Neural progenitor cell (in vitro differentiated cells): Measurements from ENCODE around the gene THSD1. TPM values are rescaled to one million over a fixed set of nuclear protein-coding genes. Genes with fewer than 3 reads are reported as not detected.
A peak's percentile ranks its signal among the peaks of the same experiment; 100 is the strongest.

Experiments
- DNase-seq: peaks from one replicate; pipeline ENCODE4 v3.0.0-alpha.2; 2016; ENCODE audit warnings: low spot score
- H2AFZ ChIP-seq: fragments of 200-600 bp; sonication (generic); replicated peaks from 2 replicates; pipeline ENCODE4 v1.6.1; 2016; ENCODE audit warnings: antibody characterized with exemption
- H3F3A ChIP-seq: fragments of 200-600 bp; sonication (generic); 2 replicates; pipeline ENCODE4 v1.6.1; 2016; ENCODE audit warnings: antibody characterized with exemption, low read depth
- H3K27ac ChIP-seq: fragments of 200-600 bp; sonication (generic); 2 replicates; pipeline ENCODE4 v1.5.1; 2016; ENCODE audit warnings: mild to moderate bottlenecking
- H3K27me3 ChIP-seq: fragments of 200-600 bp; sonication (generic); 2 replicates; pipeline ENCODE4 v1.6.1; 2016; ENCODE audit warnings: mild to moderate bottlenecking, moderate library complexity
- H3K36me3 ChIP-seq: fragments of 200-600 bp; sonication (generic); 2 replicates; pipeline ENCODE4 v1.5.1; 2016
- H3K4me1 ChIP-seq: fragments of 200-600 bp; sonication (generic); 2 replicates; pipeline ENCODE4 v1.6.1; 2016; ENCODE audit warnings: mixed run types
- H3K4me2 ChIP-seq: fragments of 200-600 bp; sonication (generic); 2 replicates; pipeline ENCODE4 v1.6.1; 2016
- H3K4me3 ChIP-seq: fragments of 200-600 bp; sonication (generic); 2 replicates; pipeline ENCODE4 v1.5.1; 2016
- H3K79me2 ChIP-seq: fragments of 200-600 bp; sonication (generic); 2 replicates; pipeline ENCODE4 v1.6.1; 2016; ENCODE audit warnings: low read depth
- H3K9ac ChIP-seq: fragments of 200-600 bp; sonication (generic); 2 replicates; pipeline ENCODE4 v1.6.1; 2016
- H3K9me3 ChIP-seq: fragments of 200-600 bp; sonication (generic); 2 replicates; pipeline ENCODE4 v1.5.1; 2016; ENCODE audit warnings: low read depth
- H4K20me1 ChIP-seq: fragments of 200-600 bp; sonication (generic); 2 replicates; pipeline ENCODE4 v1.6.1; 2016; ENCODE audit warnings: low read depth
- H3K27ac Mint-ChIP-seq: 3 replicates; pipeline ENCODE4 v1.8.0; 2021; ENCODE audit warnings: mixed read lengths
- H3K27me3 Mint-ChIP-seq: 2 replicates; pipeline ENCODE4 v1.8.0; 2022; ENCODE audit warnings: low read depth, mild to moderate bottlenecking, inconsistent platforms, moderate library complexity, mixed read lengths; ENCODE audit not compliant: insufficient read depth
- H3K36me3 Mint-ChIP-seq: 3 replicates; pipeline ENCODE4 v1.8.0; 2021; ENCODE audit warnings: mixed read lengths
- H3K4me1 Mint-ChIP-seq: 3 replicates; pipeline ENCODE4 v1.8.0; 2021; ENCODE audit warnings: mixed read lengths
- H3K4me3 Mint-ChIP-seq: 3 replicates; pipeline ENCODE4 v1.8.0; 2021; ENCODE audit warnings: mild to moderate bottlenecking, moderate library complexity, mixed read lengths
- H3K9me3 Mint-ChIP-seq: 3 replicates; pipeline ENCODE4 v1.8.0; 2020; ENCODE audit warnings: mixed read lengths
- EZH2 ChIP-seq: fragments of 200-600 bp; sonication (generic); IDR thresholded peaks from 2 replicates; pipeline ENCODE4 v1.6.1; 2017; ENCODE audit warnings: antibody characterized with exemption, mild to moderate bottlenecking, moderate library complexity
- EZH2phosphoT487 ChIP-seq: fragments of 200-600 bp; sonication (generic); IDR thresholded peaks from 2 replicates; pipeline ENCODE4 v1.6.1; 2017; ENCODE audit warnings: antibody characterized with exemption
- total RNA-seq: library from RNA; depleted of rRNA; stranded (reverse); fragments of >200 nt; gene quantifications from 2 replicates; pipeline ENCODE4 v1.2.3, GENCODE V29; 2015; ENCODE audit warnings: low replicate concordance
- TF ChIP-seq, protein P1 (sequence below): fragments of 200-600 bp; sonication (generic); IDR thresholded peaks from 2 replicates; pipeline ENCODE4 v1.5.1; 2017; ENCODE audit warnings: antibody characterized with exemption, mild to moderate bottlenecking

THSD1 gene, protein sequence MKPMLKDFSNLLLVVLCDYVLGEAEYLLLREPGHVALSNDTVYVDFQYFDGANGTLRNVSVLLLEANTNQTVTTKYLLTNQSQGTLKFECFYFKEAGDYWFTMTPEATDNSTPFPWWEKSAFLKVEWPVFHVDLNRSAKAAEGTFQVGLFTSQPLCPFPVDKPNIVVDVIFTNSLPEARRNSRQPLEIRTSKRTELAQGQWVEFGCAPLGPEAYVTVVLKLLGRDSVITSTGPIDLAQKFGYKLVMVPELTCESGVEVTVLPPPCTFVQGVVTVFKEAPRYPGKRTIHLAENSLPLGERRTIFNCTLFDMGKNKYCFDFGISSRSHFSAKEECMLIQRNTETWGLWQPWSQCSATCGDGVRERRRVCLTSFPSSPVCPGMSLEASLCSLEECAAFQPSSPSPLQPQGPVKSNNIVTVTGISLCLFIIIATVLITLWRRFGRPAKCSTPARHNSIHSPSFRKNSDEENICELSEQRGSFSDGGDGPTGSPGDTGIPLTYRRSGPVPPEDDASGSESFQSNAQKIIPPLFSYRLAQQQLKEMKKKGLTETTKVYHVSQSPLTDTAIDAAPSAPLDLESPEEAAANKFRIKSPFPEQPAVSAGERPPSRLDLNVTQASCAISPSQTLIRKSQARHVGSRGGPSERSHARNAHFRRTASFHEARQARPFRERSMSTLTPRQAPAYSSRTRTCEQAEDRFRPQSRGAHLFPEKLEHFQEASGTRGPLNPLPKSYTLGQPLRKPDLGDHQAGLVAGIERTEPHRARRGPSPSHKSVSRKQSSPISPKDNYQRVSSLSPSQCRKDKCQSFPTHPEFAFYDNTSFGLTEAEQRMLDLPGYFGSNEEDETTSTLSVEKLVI
- total RNA-seq = 0.45 and 0.74 TPM in 2 replicates

GRCh38 chr13:52405767-52406494, at the start of gene THSD1:
TSS of gene THSD1 (minus strand) at chr13:52406172. CDS start at chr13:52402600, 3,572 bp downstream.
- H3F3A ChIP-seq = peaks cover 4% of the 10 kb centered on the region
- Mint-ChIP-seq H3K27ac (no peak within 1 kb of the TSS), H3K4me1 (no peaks in the 10 kb centered on the region), H3K4me3 (peak within 1 kb of the TSS; percentile 84), H3K27me3 (peaks cover 17% of the 10 kb centered on the region), H3K9me3 (no peaks in the 10 kb centered on the region), H3K36me3 (peaks cover 15% of the 10 kb centered on the region)
- peak within 1 kb of the TSS; percentile 79 for H3K4me2 ChIP-seq
- TF ChIP-seq, protein P1, sequence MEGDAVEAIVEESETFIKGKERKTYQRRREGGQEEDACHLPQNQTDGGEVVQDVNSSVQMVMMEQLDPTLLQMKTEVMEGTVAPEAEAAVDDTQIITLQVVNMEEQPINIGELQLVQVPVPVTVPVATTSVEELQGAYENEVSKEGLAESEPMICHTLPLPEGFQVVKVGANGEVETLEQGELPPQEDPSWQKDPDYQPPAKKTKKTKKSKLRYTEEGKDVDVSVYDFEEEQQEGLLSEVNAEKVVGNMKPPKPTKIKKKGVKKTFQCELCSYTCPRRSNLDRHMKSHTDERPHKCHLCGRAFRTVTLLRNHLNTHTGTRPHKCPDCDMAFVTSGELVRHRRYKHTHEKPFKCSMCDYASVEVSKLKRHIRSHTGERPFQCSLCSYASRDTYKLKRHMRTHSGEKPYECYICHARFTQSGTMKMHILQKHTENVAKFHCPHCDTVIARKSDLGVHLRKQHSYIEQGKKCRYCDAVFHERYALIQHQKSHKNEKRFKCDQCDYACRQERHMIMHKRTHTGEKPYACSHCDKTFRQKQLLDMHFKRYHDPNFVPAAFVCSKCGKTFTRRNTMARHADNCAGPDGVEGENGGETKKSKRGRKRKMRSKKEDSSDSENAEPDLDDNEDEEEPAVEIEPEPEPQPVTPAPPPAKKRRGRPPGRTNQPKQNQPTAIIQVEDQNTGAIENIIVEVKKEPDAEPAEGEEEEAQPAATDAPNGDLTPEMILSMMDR = no peak
- TF ChIP-seq EZH2 = peak; percentile 82
- peak; percentile 46 for TF ChIP-seq EZH2phosphoT487
- peak within 1 kb of the TSS; percentile 54 for H3K4me3 ChIP-seq
- H3K9me3 ChIP-seq = no peaks in the 10 kb centered on the region
- peak; percentile 62 for DNase-seq
- no peaks in the 10 kb centered on the region for H3K79me2 ChIP-seq
- no peaks in the 10 kb centered on the region for H4K20me1 ChIP-seq
- no peaks in the 10 kb centered on the region for H3K36me3 ChIP-seq
- peaks cover 50% of the 10 kb centered on the region for H3K27me3 ChIP-seq
- no peak within 1 kb of the TSS for H3K9ac ChIP-seq
- H2AFZ ChIP-seq = peak within 1 kb of the TSS; percentile 77
- no peak within 1 kb of the TSS for H3K27ac ChIP-seq
- peaks cover 3% of the 10 kb centered on the region for H3K4me1 ChIP-seq

GRCh38 chr13:52455677-52456041, 49.7 kb upstream of the THSD1 start:
- H3K36me3 Mint-ChIP-seq = peaks cover 19% of the 10 kb centered on the region
- H4K20me1 ChIP-seq = peaks cover 46% of the 10 kb centered on the region
- no peaks in the 10 kb centered on the region for H3K9me3 ChIP-seq
- peak overlapping the region; percentile 93 for H3K4me3 Mint-ChIP-seq
- peak overlapping the region; percentile 95 for H3K4me2 ChIP-seq
- no peak overlapping the region for H3K27ac Mint-ChIP-seq
- H3K27me3 ChIP-seq = no peaks in the 10 kb centered on the region
- H3K4me3 ChIP-seq = peak overlapping the region; percentile 89
- peak overlapping the region; percentile 61 for H3K27ac ChIP-seq
- peak overlapping the region; percentile 48 for H3K9ac ChIP-seq
- peak overlapping the region; percentile 87 for H2AFZ ChIP-seq
- H3K79me2 ChIP-seq = peaks cover 53% of the 10 kb centered on the region
- H3K4me1 Mint-ChIP-seq = peaks cover 42% of the 10 kb centered on the region
- peaks cover 2% of the 10 kb centered on the region for H3K27me3 Mint-ChIP-seq
- no peaks in the 10 kb centered on the region for H3K9me3 Mint-ChIP-seq
- peaks cover 7% of the 10 kb centered on the region for H3F3A ChIP-seq
- peaks cover 34% of the 10 kb centered on the region for H3K4me1 ChIP-seq
- TF ChIP-seq, protein P1 = no peak
- no peak for TF ChIP-seq EZH2
- TF ChIP-seq EZH2phosphoT487 = no peak
- peak; percentile 96 for DNase-seq
- H3K36me3 ChIP-seq = peaks cover 8% of the 10 kb centered on the region

DNA sequence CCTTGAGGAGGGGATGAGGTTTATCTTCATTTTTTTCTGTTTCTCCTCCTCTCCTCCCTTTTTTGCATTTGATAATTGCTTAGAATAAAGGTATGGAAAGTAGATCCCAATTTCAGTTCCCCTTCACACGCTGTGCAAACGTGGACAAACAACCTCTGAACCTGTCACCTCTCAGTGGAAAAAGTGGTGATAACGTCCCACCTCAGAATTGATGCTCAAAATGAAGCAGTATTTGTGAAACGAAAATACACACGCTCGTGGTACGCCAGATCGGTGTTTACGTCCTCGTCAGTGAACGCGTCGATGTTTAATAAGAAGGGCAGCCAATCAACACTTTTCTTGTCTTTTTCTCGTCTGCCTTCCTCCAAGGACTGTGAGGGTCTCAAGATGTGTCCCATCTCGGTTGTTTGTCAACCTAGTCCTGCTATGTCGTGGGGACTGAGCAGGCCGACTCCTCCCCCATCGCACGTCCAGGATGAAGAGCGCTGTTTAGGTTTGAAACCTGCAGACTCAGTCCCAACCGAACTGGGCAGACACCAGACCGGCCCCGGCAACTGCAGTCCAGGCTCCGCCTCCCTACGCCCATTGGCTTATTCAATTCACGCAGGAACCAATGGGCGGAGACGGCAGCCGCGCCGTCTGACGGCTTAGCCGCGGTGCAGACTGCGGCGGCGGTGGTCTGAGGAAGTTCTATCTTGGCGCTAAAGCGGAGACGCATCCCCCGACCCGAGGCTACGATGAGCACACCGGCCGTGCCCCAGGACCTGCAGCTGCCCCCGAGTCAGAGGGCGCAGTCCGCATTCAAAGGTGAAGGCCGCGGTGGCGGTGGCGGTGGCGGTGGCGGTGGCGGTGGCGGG, 49.1 kb upstream of the THSD1 start, which contains the start of gene CKAP2:
TSS of gene CKAP2 (plus strand) at position 659 of the 857 bp plus-strand sequence. CDS start at position 738, 79 bp downstream.
- Mint-ChIP-seq H3K27me3 (peaks cover 2% of the 10 kb centered on the region), H3K4me1 (peaks cover 41% of the 10 kb centered on the region), H3K36me3 (peaks cover 17% of the 10 kb centered on the region), H3K27ac (peak within 1 kb of the TSS; percentile 79), H3K4me3 (peak within 1 kb of the TSS; percentile 93), H3K9me3 (no peaks in the 10 kb centered on the region)
- peaks cover 7% of the 10 kb centered on the region for H3F3A ChIP-seq
- H3K36me3 ChIP-seq = peaks cover 8% of the 10 kb centered on the region
- peaks cover 47% of the 10 kb centered on the region for H3K79me2 ChIP-seq
- peak within 1 kb of the TSS; percentile 95 for H3K4me2 ChIP-seq
- peak; percentile 98 for DNase-seq
- H3K4me1 ChIP-seq = peaks cover 34% of the 10 kb centered on the region
- peaks cover 42% of the 10 kb centered on the region for H4K20me1 ChIP-seq
- peak within 1 kb of the TSS; percentile 89 for H3K4me3 ChIP-seq
- no peaks in the 10 kb centered on the region for H3K27me3 ChIP-seq
- H3K27ac ChIP-seq = peak within 1 kb of the TSS; percentile 61
- H2AFZ ChIP-seq = peak within 1 kb of the TSS; percentile 87
- TF ChIP-seq EZH2 (no peak), EZH2phosphoT487 (no peak)
- TF ChIP-seq, protein P1 = no peak
- peak within 1 kb of the TSS; percentile 66 for H3K9ac ChIP-seq
- no peaks in the 10 kb centered on the region for H3K9me3 ChIP-seq
